ENCODE data around the gene CNP.
"Not testable (repeated sequence)": the region's sequence is repeated elsewhere in the genome, so short reads cannot be mapped to it uniquely, and the experiment has no call there.

DNA sequence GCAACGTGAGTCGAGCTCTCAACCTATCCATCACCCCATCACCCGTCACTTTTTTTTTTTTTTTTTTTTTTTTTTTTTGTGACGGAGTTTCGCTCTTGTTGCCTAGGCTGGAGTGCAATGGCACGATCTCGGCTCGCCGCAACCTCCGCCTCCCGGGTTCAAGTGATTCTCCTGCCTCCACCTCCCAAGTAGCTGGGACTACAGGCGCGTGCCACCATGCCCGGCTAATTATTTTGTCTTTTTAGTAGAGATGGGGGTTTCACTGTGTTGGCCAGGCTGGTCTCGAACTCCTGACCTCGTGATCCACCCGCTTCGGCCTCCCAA is 35.8 kb upstream of the CNP start:
- TF ChIP-seq, protein P1, sequence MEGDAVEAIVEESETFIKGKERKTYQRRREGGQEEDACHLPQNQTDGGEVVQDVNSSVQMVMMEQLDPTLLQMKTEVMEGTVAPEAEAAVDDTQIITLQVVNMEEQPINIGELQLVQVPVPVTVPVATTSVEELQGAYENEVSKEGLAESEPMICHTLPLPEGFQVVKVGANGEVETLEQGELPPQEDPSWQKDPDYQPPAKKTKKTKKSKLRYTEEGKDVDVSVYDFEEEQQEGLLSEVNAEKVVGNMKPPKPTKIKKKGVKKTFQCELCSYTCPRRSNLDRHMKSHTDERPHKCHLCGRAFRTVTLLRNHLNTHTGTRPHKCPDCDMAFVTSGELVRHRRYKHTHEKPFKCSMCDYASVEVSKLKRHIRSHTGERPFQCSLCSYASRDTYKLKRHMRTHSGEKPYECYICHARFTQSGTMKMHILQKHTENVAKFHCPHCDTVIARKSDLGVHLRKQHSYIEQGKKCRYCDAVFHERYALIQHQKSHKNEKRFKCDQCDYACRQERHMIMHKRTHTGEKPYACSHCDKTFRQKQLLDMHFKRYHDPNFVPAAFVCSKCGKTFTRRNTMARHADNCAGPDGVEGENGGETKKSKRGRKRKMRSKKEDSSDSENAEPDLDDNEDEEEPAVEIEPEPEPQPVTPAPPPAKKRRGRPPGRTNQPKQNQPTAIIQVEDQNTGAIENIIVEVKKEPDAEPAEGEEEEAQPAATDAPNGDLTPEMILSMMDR (IDR thresholded peaks at IDR 0.05; ENCODE audit: low read depth, low read length), result not testable (repeated sequence)
- not testable (repeated sequence) for TF ChIP-seq MYC (IDR thresholded peaks at IDR 0.05; ENCODE audit: low read depth, low read length); POLR2A (IDR thresholded peaks at IDR 0.05; ENCODE audit: extremely low read depth, insufficient read length)
